ENCODE measurements around the gene EXD3. TPM values are rescaled to one million over a fixed set of nuclear protein-coding genes. Genes with fewer than 3 reads are reported as not detected.

The EXD3 gene
- total and polyA plus RNA-seq, 2 of the 4 experiments (the other 2 are of a cell fraction) = 1.1 to 7.4 TPM

DNA sequence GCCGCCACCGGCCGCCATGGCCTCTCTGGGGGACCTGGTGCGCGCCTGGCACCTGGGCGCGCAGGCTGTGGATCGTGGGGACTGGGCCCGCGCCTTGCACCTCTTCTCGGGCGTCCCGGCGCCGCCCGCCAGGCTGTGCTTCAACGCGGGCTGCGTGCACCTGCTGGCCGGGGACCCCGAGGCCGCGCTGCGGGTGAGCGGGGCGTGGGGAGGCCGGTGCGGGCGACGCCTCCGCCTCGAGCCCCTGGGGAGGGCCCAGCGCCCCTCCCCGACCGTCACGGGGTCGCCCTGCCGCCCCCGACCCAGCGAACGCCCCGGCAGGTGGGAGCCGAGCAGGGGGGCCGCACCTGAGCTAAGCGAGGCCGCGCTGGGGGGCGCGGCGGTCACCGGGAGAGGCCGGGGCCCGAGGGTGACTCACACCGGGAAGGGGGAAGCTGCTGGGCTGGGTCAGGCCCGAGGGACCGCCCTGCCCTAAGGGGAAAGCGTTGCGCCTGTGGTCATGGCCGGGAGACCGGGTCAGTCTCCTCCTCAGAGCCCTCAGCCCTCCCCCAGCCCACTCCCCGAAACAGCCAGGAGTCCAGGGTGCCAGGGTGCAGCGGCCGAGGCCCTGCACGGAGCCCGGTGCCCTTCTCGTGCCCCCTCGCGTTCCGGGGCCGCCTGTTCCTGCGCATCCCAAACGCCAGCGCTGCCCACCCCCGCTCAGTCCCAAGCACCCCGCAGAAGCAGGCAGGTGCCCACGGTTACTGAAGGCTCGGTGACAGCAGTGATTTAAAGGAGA, 741 bp upstream of the EXD3 start:
- BruUV-seq (replicated peaks) = no TSS peak
- no peak for ATAC-seq (ENCODE audit: low read depth)
- peaks cover 5% of the 10 kb centered on the region; the same call in 1 of the 2 replicates for H3K4me1 ChIP-seq (ENCODE audit: control insufficient read depth, insufficient read depth, low read length)
- H3K23ac ChIP-seq (ENCODE audit: low read depth, low read length) = no peak overlapping the region
- H3K27me3 ChIP-seq (ENCODE audit: control insufficient read depth, insufficient read depth, low read length) = no peaks in the 10 kb centered on the region; the same call in 1 of the 2 replicates
- H3K14ac ChIP-seq (replicated peaks; ENCODE audit: low read depth, low read length) = no peak overlapping the region
- H3K27ac ChIP-seq (ENCODE audit: insufficient read depth, low read length) = no peak overlapping the region
- H3K9ac ChIP-seq (ENCODE audit: low read depth, low read length) = no peak overlapping the region
- TF ChIP-seq RFX5 (IDR thresholded peaks at IDR 0.05; ENCODE audit: low read depth, low read length) (no peak), RAD21 (IDR thresholded peaks at IDR 0.05; ENCODE audit: low read length) (no peak), NFE2L2 (IDR thresholded peaks at IDR 0.05; ENCODE audit: low read depth, low read length) (no peak), RCOR1 (IDR thresholded peaks at IDR 0.05; ENCODE audit: insufficient replicate concordance, low read length) (no peak), MXI1 (IDR thresholded peaks at IDR 0.05; ENCODE audit: borderline replicate concordance, low read depth, low read length) (no peak), FOS (IDR thresholded peaks at IDR 0.05; ENCODE audit: low read depth, low read length) (no peak)
- TF ChIP-seq, protein P1, sequence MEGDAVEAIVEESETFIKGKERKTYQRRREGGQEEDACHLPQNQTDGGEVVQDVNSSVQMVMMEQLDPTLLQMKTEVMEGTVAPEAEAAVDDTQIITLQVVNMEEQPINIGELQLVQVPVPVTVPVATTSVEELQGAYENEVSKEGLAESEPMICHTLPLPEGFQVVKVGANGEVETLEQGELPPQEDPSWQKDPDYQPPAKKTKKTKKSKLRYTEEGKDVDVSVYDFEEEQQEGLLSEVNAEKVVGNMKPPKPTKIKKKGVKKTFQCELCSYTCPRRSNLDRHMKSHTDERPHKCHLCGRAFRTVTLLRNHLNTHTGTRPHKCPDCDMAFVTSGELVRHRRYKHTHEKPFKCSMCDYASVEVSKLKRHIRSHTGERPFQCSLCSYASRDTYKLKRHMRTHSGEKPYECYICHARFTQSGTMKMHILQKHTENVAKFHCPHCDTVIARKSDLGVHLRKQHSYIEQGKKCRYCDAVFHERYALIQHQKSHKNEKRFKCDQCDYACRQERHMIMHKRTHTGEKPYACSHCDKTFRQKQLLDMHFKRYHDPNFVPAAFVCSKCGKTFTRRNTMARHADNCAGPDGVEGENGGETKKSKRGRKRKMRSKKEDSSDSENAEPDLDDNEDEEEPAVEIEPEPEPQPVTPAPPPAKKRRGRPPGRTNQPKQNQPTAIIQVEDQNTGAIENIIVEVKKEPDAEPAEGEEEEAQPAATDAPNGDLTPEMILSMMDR (conservative IDR thresholded peaks at IDR 0.05; ENCODE audit: low read depth, low read length) = no peak
- TF ChIP-seq, protein P2, sequence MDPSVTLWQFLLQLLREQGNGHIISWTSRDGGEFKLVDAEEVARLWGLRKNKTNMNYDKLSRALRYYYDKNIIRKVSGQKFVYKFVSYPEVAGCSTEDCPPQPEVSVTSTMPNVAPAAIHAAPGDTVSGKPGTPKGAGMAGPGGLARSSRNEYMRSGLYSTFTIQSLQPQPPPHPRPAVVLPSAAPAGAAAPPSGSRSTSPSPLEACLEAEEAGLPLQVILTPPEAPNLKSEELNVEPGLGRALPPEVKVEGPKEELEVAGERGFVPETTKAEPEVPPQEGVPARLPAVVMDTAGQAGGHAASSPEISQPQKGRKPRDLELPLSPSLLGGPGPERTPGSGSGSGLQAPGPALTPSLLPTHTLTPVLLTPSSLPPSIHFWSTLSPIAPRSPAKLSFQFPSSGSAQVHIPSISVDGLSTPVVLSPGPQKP (IDR thresholded peaks at IDR 0.05; ENCODE audit: borderline replicate concordance, low read depth, low read length) = no peak
- no peak overlapping the region for H2BK20ac ChIP-seq (ENCODE audit: low read depth, low read length)
- peak overlapping the region; percentile 98 for H2AFZ ChIP-seq (replicated peaks; ENCODE audit: low read length, poor library complexity)
- dilution Hi-C loops (cut with HindIII; ENCODE audit: low sequenced_read_pairs, unreplicated experiment) (no loop called here), intact Hi-C loops (cut with micrococcal nuclease) (no loop called here), in situ Hi-C loops (cut with MboI; ENCODE audit: low sequenced_read_pairs) (no loop called here)
- no peaks in the 10 kb centered on the region for H3K9me1 ChIP-seq (ENCODE audit: insufficient read depth, low read length)
- no peak overlapping the region for H4K5ac ChIP-seq (ENCODE audit: low read depth, low read length)
- H4K91ac ChIP-seq (ENCODE audit: insufficient read depth, low read depth, low read length) = no peak overlapping the region
- ChIA-PET CTCF (interaction anchor here (0.6 to 1.0 kb wide), 2 partner anchors 11 to 21 kb away, joined by 4 to 9 read pairs; no protein-coding TSS in a partner anchor), POLR2A (ENCODE audit: unreplicated experiment) (no interaction called here)
- no peak overlapping the region for H2BK15ac ChIP-seq (ENCODE audit: low read depth, low read length)
- peaks cover 16 to 24% of the 10 kb centered on the region in 2 experiments for H3K79me1 ChIP-seq (ENCODE audit: low read depth in 1 of 2, low read length in 2 of 2)
- no peaks in the 10 kb centered on the region for H3K9me3 ChIP-seq (ENCODE audit: control insufficient read depth, insufficient read depth, low read length)
- no peak overlapping the region for H2BK120ac ChIP-seq (ENCODE audit: low read depth, low read length)
- 16% methylated on average over 39 of the region's 77 CpGs; no CpG with 5 or more reads in 1 of the 2 experiments for WGBS, 2 experiments (ENCODE audit: extremely low coverage in 2 of 2, insufficient read length in 1 of 2)
- H4K8ac ChIP-seq (ENCODE audit: low read depth in 2 of 2, low read length in 2 of 2) = no peak overlapping the region
- no peak for DNase-seq
- no peak overlapping the region for H2AK5ac ChIP-seq (ENCODE audit: low read depth, low read length)
- peak overlapping the region; percentile 78 for H2AK9ac ChIP-seq (replicated peaks; ENCODE audit: low read depth, low read length, poor library complexity)
- H3K4me3 ChIP-seq (ENCODE audit: insufficient read depth, low read depth, low read length) = peak overlapping the region; percentile 35
- H3K4me2 ChIP-seq (ENCODE audit: low read depth, low read length) = peak overlapping the region; percentile 35; the same call in 1 of the 2 replicates
- H3K4ac ChIP-seq (ENCODE audit: low read depth, low read length) = no peak overlapping the region; the same call in 1 of the 2 replicates
- no peak overlapping the region for H2BK5ac ChIP-seq (ENCODE audit: low read depth, low read length, poor library complexity, severe bottlenecking)
- H4K20me1 ChIP-seq (ENCODE audit: insufficient read depth, low read length) = no peaks in the 10 kb centered on the region
- H3K36me3 ChIP-seq (ENCODE audit: control insufficient read depth, insufficient read depth, low read length) = no peaks in the 10 kb centered on the region
- H3K18ac ChIP-seq (ENCODE audit: low read depth, low read length) = no peak overlapping the region
- H3K56ac ChIP-seq (ENCODE audit: extremely low read depth, insufficient read depth, low read length) = no peak overlapping the region

All from IMR-90 (cell line).